Breast epithelium (tissue), 4 donors: ENCODE data around the gene DRD3. TPM values are rescaled to one million over a fixed set of nuclear protein-coding genes. Genes with fewer than 3 reads are reported as not detected.

Experiments used
- DNase-seq, 2 donors: peaks; one replicate each; pipeline ENCODE4 v3.0.0-alpha.2; 2019; ENCODE audit warnings: low spot score in 2 of 2
- H3K27ac ChIP-seq, 2 donors: fragments of 200-600 bp; sonication (generic) in 1 of 2; one replicate each; pipeline ENCODE4 v1.5.1; 2016 to 2019; ENCODE audit warnings: mild to moderate bottlenecking in 1 of 2
- H3K27me3 ChIP-seq, 2 donors: fragments of 200-600 bp; sonication (generic) in 1 of 2; one replicate each; pipeline versions ENCODE4 v1.5.1 to v1.6.0; 2017 to 2019; ENCODE audit warnings: control low read depth in 1 of 2, mild to moderate bottlenecking in 1 of 2
- H3K36me3 ChIP-seq: fragments of 200-600 bp; one replicate; pipeline ENCODE4 v1.5.1; 2019
- H3K4me1 ChIP-seq, 2 donors: fragments of 200-600 bp; sonication (generic); one replicate each; pipeline ENCODE4 v1.5.1; 2016 to 2019; ENCODE audit warnings: control low read depth in 1 of 2
- H3K4me3 ChIP-seq, 3 donors: fragments of 200-600 bp; sonication (generic); 1 replicate in 2 of 3; 2 replicates in 1 of 3; pipeline ENCODE4 v1.5.1; 2016 to 2019; ENCODE audit warnings: mild to moderate bottlenecking in 3 of 3, moderate library complexity in 2 of 3
- H3K9me3 ChIP-seq, 2 donors: fragments of 200-600 bp; sonication (generic) in 1 of 2; one replicate each; pipeline ENCODE4 v1.5.1; 2016 to 2019; ENCODE audit warnings: control low read depth in 1 of 2
- POLR2A ChIP-seq: fragments of 450-650 bp; IDR thresholded peaks from one replicate; pipeline ENCODE4 v1.6.1; 2016; ENCODE audit warnings: antibody characterized with exemption, mild to moderate bottlenecking, moderate library complexity
- POLR2AphosphoS5 ChIP-seq, 3 donors: sonication (generic); formaldehyde crosslinking; IDR thresholded peaks; one replicate each; pipeline ENCODE4 v1.6.1; 2017; ENCODE audit warnings: antibody characterized with exemption in 3 of 3
- intact Hi-C: fragments of 100-400 bp; cut with DNase I; formaldehyde crosslinking; loops from one replicate; pipeline ENCODE4 v1.15.1; 2023; ENCODE audit warnings: low total_unique reads
- total RNA-seq, 3 donors: library from RNA; depleted of rRNA; stranded (reverse); fragments of >200 nt; gene quantifications; one replicate each; pipeline ENCODE4 v1.1.0, GENCODE V29; 2016
- TF ChIP-seq, protein P1 (sequence below), 3 donors: fragments of 450-650 bp; IDR thresholded peaks; one replicate each; pipeline ENCODE4 v1.5.1; 2016 to 2017; ENCODE audit warnings: antibody characterized with exemption in 3 of 3, mild to moderate bottlenecking in 3 of 3, moderate library complexity in 3 of 3

Gene DRD3
- total RNA-seq, 3 donors from 2014 or later = not detected

DNA sequence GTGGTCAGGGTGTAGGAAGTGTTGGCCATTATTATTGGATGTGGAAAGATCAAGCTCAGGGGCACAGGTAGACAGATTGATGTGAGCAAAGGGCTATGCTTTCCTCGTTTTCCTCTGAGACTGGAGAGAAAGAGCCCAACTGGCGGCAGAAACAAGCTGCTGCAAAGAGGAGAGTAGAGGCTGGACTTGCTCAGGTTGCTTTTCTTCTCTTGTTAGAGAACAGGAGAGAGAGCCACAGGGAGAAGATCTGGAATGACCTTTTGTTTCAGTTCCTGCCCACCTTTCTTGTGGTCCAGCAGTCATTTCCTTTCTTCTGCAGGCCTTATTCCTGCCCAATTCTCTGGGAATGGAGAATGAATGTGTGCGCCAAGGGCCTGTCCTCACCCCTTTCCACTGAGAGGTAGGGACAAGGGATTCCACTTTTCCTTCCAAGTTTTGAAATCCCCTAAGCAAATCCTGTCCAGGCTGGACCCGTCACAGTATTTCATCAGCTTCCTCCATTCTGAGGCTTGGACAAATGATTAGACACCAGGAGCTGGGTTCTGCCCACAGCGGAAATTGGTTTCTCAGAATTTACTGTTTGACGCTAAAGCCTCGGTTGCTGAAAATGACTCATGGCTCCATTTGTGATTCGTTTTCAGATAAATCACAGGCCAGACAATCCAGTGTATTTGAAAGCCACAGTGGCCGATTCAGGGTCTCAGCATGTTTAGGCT is 42.5 kb upstream of the DRD3 start:
- no peaks in the 10 kb centered on the region for H3K36me3 ChIP-seq
- H3K27me3 ChIP-seq = no peaks in the 10 kb centered on the region
- H3K4me3 ChIP-seq = no peak overlapping the region
- H3K4me1 ChIP-seq = no peaks in the 10 kb centered on the region
- no peak for DNase-seq
- H3K9me3 ChIP-seq = peaks cover 0 to 8% of the 10 kb centered on the region in 2 donors
- no peak overlapping the region for H3K27ac ChIP-seq
- intact Hi-C loops = loop anchor here (2.0 kb wide), 1 partner anchor 41 kb away; no protein-coding TSS in a partner anchor
- TF ChIP-seq POLR2A (no peak), POLR2AphosphoS5 (IDR thresholded peaks at IDR 0.05) (no peak)
- TF ChIP-seq, protein P1, sequence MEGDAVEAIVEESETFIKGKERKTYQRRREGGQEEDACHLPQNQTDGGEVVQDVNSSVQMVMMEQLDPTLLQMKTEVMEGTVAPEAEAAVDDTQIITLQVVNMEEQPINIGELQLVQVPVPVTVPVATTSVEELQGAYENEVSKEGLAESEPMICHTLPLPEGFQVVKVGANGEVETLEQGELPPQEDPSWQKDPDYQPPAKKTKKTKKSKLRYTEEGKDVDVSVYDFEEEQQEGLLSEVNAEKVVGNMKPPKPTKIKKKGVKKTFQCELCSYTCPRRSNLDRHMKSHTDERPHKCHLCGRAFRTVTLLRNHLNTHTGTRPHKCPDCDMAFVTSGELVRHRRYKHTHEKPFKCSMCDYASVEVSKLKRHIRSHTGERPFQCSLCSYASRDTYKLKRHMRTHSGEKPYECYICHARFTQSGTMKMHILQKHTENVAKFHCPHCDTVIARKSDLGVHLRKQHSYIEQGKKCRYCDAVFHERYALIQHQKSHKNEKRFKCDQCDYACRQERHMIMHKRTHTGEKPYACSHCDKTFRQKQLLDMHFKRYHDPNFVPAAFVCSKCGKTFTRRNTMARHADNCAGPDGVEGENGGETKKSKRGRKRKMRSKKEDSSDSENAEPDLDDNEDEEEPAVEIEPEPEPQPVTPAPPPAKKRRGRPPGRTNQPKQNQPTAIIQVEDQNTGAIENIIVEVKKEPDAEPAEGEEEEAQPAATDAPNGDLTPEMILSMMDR (IDR thresholded peaks at IDR 0.05) = no peak

DNA sequence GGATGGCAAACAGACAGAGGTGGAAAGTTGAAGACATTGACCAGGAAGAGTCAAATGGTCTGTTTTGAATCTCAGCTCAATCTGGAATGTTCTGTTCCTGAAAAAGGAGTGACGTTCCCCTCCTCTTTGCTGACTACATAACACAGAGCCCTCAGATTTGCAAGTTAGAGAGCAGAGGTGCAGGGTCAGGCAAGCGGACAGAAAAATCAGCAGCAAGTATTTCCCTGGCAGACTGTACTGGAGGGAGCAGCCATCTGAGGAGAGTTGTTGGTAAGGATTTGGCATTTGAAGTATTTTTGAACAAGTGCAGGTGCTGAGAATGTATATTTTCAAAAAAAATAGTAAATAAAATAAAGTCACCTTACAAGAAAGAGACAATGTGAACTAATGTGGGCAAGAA is 40.9 kb upstream of the DRD3 start:
- Histone ChIP-seq H3K9me3 (peaks cover 0 to under 1% of the 10 kb centered on the region in 2 donors), H3K27ac (no peak overlapping the region), H3K4me1 (no peaks in the 10 kb centered on the region), H3K27me3 (no peaks in the 10 kb centered on the region), H3K36me3 (no peaks in the 10 kb centered on the region), H3K4me3 (no peak overlapping the region)
- intact Hi-C loops = loop anchor here (2.0 kb wide), 1 partner anchor 43 kb away; no protein-coding TSS in a partner anchor
- TF ChIP-seq, protein P1 (IDR thresholded peaks at IDR 0.05) = no peak
- no peak for TF ChIP-seq POLR2A
- TF ChIP-seq POLR2AphosphoS5 (IDR thresholded peaks at IDR 0.05) = no peak
- DNase-seq = no peak

DNA sequence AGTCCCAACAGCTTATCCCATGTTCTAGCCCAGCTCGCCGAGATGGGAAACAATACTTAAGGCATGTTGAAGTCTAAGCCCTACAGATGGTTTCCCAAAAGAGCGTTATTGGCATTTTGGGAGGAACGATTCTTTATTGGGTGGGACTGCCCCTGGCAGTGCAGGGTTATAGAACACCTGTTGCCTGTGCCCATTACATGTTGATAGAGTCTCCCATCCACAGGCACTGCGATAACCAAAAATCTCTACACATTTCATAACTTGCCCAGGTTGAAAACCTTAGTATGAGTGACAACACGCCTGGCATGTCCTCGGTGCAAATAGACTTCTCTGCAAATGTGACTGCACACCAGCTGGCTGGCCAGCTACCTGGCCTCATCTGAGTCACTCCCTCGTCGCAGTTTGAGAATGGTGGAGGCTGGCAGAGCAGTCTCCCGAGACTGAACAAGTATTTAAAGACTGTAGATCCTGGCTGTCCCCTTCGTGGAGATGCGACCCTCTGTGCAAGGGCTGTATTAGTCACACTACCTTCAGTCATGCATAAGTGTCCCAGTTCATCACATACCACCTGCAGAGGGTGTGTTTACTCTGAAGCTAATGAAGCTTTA is 39.8 kb upstream of the DRD3 start:
- no peak overlapping the region for H3K4me3 ChIP-seq
- H3K36me3 ChIP-seq = no peaks in the 10 kb centered on the region

DNA sequence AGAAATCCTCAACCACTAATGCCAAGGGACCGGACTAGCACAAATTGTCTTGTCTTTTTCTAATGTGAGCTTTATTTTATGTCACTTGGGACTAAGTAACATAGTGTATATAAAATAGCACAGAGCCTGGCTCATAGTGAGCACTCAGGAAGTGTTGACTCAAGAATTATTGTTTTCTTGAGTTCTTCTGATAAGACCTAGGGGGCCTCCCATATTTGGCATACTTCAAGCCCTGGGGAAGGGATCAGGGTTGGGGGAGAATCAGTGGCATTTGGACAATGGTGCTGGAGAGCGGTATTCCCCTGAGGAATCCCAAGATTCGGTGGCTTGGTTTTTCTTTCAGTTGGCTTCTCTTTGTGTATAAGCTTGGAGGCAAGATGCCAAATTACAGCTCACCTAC is 39.2 kb upstream of the DRD3 start:
- no peaks in the 10 kb centered on the region for H3K36me3 ChIP-seq
- no peak overlapping the region for H3K27ac ChIP-seq
- peaks cover 0 to 4% of the 10 kb centered on the region in 2 donors for H3K4me1 ChIP-seq
- no peak overlapping the region for H3K4me3 ChIP-seq
- TF ChIP-seq POLR2AphosphoS5 (IDR thresholded peaks at IDR 0.05) (no peak), POLR2A (no peak)
- TF ChIP-seq, protein P1 (IDR thresholded peaks at IDR 0.05) = no peak
- intact Hi-C loops = no loop called here
- H3K9me3 ChIP-seq = no peaks in the 10 kb centered on the region
- DNase-seq = no peak
- H3K27me3 ChIP-seq = no peaks in the 10 kb centered on the region

More for the DNA sequence above, 39.8 kb upstream of the DRD3 start:
- intact Hi-C loops = no loop called here
- no peak for DNase-seq
- TF ChIP-seq, protein P1 (IDR thresholded peaks at IDR 0.05) = no peak
- TF ChIP-seq POLR2A (no peak), POLR2AphosphoS5 (IDR thresholded peaks at IDR 0.05) (no peak)
- Histone ChIP-seq H3K27me3 (no peaks in the 10 kb centered on the region), H3K27ac (no peak overlapping the region), H3K9me3 (no peaks in the 10 kb centered on the region), H3K4me1 (peaks cover 0 to 4% of the 10 kb centered on the region in 2 donors)

DNA sequence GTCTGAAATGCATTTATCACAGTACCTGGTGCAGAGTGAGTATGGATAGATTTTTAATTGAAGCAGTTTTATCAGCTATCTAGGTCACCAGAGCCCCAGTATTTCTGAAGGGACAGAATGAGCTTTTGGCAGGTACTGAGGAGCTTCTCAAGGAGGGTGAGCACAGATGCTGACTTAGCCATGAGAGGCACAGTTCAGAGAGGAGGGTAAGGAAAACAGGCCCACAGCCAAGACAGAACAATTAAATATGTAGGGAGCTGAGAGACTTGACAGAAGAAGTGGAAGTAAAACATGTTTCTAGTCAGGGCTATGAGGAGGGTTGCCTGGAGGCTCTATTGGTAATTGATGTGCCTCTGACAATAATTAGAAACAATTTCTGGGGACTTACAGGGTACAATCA is 38.4 kb upstream of the DRD3 start:
- TF ChIP-seq POLR2AphosphoS5 (IDR thresholded peaks at IDR 0.05) (no peak), POLR2A (no peak)
- TF ChIP-seq, protein P1 (IDR thresholded peaks at IDR 0.05) = no peak
- Histone ChIP-seq H3K9me3 (no peaks in the 10 kb centered on the region), H3K4me1 (peaks cover 0 to 4% of the 10 kb centered on the region in 2 donors), H3K4me3 (no peak overlapping the region), H3K27ac (no peak overlapping the region), H3K27me3 (no peaks in the 10 kb centered on the region), H3K36me3 (no peaks in the 10 kb centered on the region)
- no peak for DNase-seq
- intact Hi-C loops = no loop called here
